Lower lobe of right lung (tissue), 2 donors: ENCODE results near the gene CCDC50. TPM values are rescaled to one million over a fixed set of nuclear protein-coding genes. Genes with fewer than 3 reads are reported as not detected.

Source experiments
- ATAC-seq, 2 donors: fragments of 200-7000 bp; cut with Tn5 transposase; one replicate each; pipeline ENCODE4 v1.9.1; 2020 to 2022; ENCODE audit warnings: mild to moderate bottlenecking in 2 of 2, moderate library complexity in 2 of 2
- DNase-seq: peaks from one replicate; pipeline ENCODE4 v3.0.0-alpha.2; 2020
- H3K27ac ChIP-seq: fragments of 200-600 bp; one replicate; pipeline ENCODE4 v1.8.0; 2022
- H3K27me3 ChIP-seq: fragments of 200-600 bp; one replicate; pipeline ENCODE4 v1.8.0; 2022; ENCODE audit warnings: low read depth
- H3K36me3 ChIP-seq: fragments of 200-600 bp; one replicate; pipeline ENCODE4 v1.8.0; 2022; ENCODE audit warnings: mild to moderate bottlenecking
- H3K4me1 ChIP-seq: fragments of 200-600 bp; one replicate; pipeline ENCODE4 v1.8.0; 2022
- H3K4me3 ChIP-seq: fragments of 200-600 bp; one replicate; pipeline ENCODE4 v1.8.0; 2022; ENCODE audit warnings: mild to moderate bottlenecking
- H3K9me3 ChIP-seq: fragments of 200-600 bp; one replicate; pipeline ENCODE4 v1.8.0; 2022
- CTCF ChIP-seq: fragments of 200-600 bp; IDR thresholded peaks from one replicate; pipeline ENCODE4 v1.8.0; 2022; ENCODE audit warnings: antibody characterized with exemption, mild to moderate bottlenecking
- intact Hi-C: fragments of 100-400 bp; cut with DNase I; formaldehyde crosslinking; loops from one replicate; pipeline ENCODE4 v1.11.0; 2022
- total RNA-seq: library from RNA; stranded (reverse); fragmentation: NEBNext Ultra II Directional; extraction: Animal tissue kit (Norgen Biotek cat#: 25700); gene quantifications from one replicate; pipeline ENCODE4 v1.2.1, GENCODE V29; 2021
- donor health status: DM: no; HTN: yes; CAD: no; lungs with severe emphysema.

CCDC50 gene
- total RNA-seq, 1 donor from 2014 or later, result 66.5 TPM

- TF ChIP-seq CTCF, result no peak
- no peak for DNase-seq
- Histone ChIP-seq H3K27me3 (no peaks in the 10 kb centered on the region), H3K4me1 (no peaks in the 10 kb centered on the region), H3K9me3 (no peaks in the 10 kb centered on the region), H3K27ac (no peak overlapping the region), H3K4me3 (no peak overlapping the region), H3K36me3 (peaks cover 61% of the 10 kb centered on the region)
- intact Hi-C loops, result no loop called here
- ATAC-seq, result peak in 1 of 2 donors; percentile 16
Measured at GRCh38 chr3:191363221-191363620, 34.0 kb downstream of the CCDC50 start.

DNA sequence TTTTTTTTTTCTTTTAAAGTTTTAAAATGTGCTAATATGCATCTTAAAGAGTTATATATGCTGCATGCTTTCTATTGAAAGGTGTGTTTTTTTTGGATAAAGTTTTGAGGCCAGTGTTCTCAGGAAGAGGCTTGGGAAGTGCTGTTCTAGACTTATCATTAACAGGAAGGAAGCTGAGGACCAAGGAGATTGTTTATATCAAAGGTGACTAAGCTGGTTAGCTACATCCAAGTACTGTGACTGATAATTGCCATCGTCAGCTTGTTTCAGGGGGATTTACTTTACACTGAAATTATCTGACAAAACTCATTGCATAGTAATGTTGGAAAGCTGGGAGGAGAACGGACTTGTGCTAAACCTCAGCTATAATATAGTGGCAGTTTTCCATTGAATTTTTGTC is 37.5 kb downstream of the CCDC50 start:
- no peaks in the 10 kb centered on the region for H3K4me1 ChIP-seq
- H3K4me3 ChIP-seq, result no peak overlapping the region
- TF ChIP-seq CTCF, result no peak
- peaks cover 36% of the 10 kb centered on the region for H3K36me3 ChIP-seq
- DNase-seq (no peak), ATAC-seq (no peak)
- H3K9me3 ChIP-seq, result no peaks in the 10 kb centered on the region
- H3K27me3 ChIP-seq, result no peaks in the 10 kb centered on the region
- intact Hi-C loops, result no loop called here
- no peak overlapping the region for H3K27ac ChIP-seq

DNA sequence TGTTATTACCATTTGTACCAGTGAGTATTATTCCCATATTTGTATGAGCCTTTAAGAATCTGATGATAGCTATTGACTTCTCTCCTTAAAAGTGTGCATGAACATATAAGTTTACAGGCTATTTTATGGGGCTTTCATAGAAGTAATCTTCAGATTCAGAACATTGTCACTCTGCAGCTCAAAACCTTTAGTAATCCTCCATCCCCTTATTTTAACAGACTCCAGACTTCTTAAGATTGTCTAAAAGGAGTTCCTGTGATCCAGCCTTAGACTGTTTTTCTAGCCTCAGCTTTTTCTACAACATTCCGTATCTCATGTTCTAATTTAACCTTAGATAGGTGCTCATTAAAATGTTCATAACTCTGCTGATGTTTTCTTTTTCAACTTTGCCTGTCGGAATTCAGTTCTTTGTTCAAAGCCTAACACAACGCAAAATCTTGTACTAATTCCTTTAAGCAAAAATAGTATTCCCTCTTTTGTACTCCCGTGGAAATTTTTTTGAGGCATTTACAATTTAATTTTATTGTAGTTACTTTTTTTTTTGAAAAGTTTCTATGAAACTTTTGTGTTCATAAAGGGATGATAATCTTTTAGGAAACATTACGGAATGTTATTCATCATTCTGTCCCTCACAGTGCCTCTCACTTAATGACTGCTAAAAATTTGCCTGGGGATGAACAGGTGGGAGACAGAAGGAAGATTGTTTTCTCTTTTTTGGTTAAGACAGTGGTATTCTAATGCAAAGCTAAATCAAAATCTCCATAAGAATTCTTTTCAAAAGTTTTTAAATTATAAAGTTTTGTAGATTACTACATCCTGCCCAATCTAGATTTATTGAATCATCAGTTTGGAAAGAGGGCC is 39.8 kb downstream of the CCDC50 start:
- ATAC-seq (no peak), DNase-seq (no peak)
- Histone ChIP-seq H3K4me3 (no peak overlapping the region), H3K36me3 (peaks cover 14% of the 10 kb centered on the region), H3K27me3 (no peaks in the 10 kb centered on the region), H3K4me1 (peaks cover 5% of the 10 kb centered on the region), H3K27ac (no peak overlapping the region), H3K9me3 (no peaks in the 10 kb centered on the region)
- intact Hi-C loops, result no loop called here
- TF ChIP-seq CTCF, result no peak

DNA sequence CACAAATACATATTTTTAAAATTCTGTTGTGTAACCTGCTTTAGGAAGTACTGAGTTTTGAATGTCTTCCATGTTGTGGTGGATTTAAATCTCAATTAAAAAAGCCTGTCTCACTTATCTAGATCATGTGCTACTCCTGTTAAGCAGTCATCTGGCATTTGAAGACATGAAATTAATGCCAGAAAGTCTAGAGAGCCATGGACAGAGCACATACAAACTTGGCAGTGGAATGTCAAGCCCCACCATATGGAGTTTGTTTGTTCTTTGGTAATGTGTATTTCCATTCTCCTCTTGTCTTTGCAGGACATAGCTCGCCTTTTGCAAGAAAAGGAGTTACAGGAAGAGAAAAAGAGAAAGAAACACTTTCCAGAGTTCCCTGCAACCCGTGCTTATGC is 40.4 kb downstream of the CCDC50 start:
- H3K4me1 ChIP-seq, result peaks cover 5% of the 10 kb centered on the region
- no peak overlapping the region for H3K27ac ChIP-seq
- intact Hi-C loops, result no loop called here
- peaks cover 9% of the 10 kb centered on the region for H3K36me3 ChIP-seq
- H3K9me3 ChIP-seq, result no peaks in the 10 kb centered on the region
- H3K4me3 ChIP-seq, result no peak overlapping the region
- no peaks in the 10 kb centered on the region for H3K27me3 ChIP-seq
- DNase-seq (no peak), ATAC-seq (peak in 1 of 2 donors; percentile 49)
- TF ChIP-seq CTCF, result no peak

GRCh38 chr3:191372122-191372521 is 42.9 kb downstream of the CCDC50 start:
- no peaks in the 10 kb centered on the region for H3K9me3 ChIP-seq
- peaks cover 31% of the 10 kb centered on the region for H3K36me3 ChIP-seq
- H3K27me3 ChIP-seq, result no peaks in the 10 kb centered on the region
- intact Hi-C loops, result no loop called here
- no peak for ATAC-seq
- H3K4me1 ChIP-seq, result peaks cover 16% of the 10 kb centered on the region
- no peak for DNase-seq
- TF ChIP-seq CTCF, result no peak
- H3K4me3 ChIP-seq, result no peak overlapping the region
- no peak overlapping the region for H3K27ac ChIP-seq
